Mesenchymal stem cell (in vitro differentiated cells and primary cell): ENCODE results near the gene HMGA1.

Experiments
- DNase-seq: peaks from one replicate; pipeline ENCODE4 v3.0.0-alpha.2; 2013
- H2AFZ ChIP-seq: one replicate; pipeline ENCODE4 v1.6.1; 2013; ENCODE audit warnings: low read depth, mild to moderate bottlenecking, control low read depth, inconsistent platforms, low read length, moderate library complexity
- H2AK5ac ChIP-seq: 2 replicates; pipeline ENCODE4 v1.6.1; 2013; ENCODE audit warnings: low read length, moderate library complexity, mild to moderate bottlenecking, inconsistent platforms; ENCODE audit not compliant: severe bottlenecking
- H2BK120ac ChIP-seq: one replicate; pipeline ENCODE4 v1.6.1; 2013; ENCODE audit warnings: low read depth, mild to moderate bottlenecking, inconsistent platforms, low read length, moderate library complexity
- H2BK12ac ChIP-seq, 2 experiments: one replicate each; pipeline ENCODE4 v1.6.1; 2013; ENCODE audit warnings: inconsistent platforms in 2 of 2, low read length in 2 of 2, mild to moderate bottlenecking in 2 of 2, moderate library complexity in 2 of 2, control low read depth in 1 of 2
- H2BK15ac ChIP-seq: one replicate; pipeline ENCODE4 v1.6.1; 2013; ENCODE audit warnings: mild to moderate bottlenecking, low read depth, inconsistent platforms; ENCODE audit not compliant: poor library complexity, severe bottlenecking
- H2BK5ac ChIP-seq: 2 replicates; pipeline ENCODE4 v1.6.1; 2013; ENCODE audit warnings: low read depth, mild to moderate bottlenecking, low read length, control low read depth, inconsistent platforms; ENCODE audit not compliant: poor library complexity, severe bottlenecking
- H3K14ac ChIP-seq, 2 experiments: one replicate each; pipeline ENCODE4 v1.6.1; 2013; ENCODE audit warnings: inconsistent platforms in 2 of 2, low read length in 2 of 2, control low read depth in 1 of 2, mild to moderate bottlenecking in 1 of 2, moderate library complexity in 1 of 2
- H3K18ac ChIP-seq, 2 experiments: one replicate each; pipeline ENCODE4 v1.6.1; 2013; ENCODE audit warnings: inconsistent platforms in 2 of 2, low read length in 2 of 2, control low read depth in 1 of 2, low read depth in 1 of 2, mild to moderate bottlenecking in 1 of 2
- H3K23ac ChIP-seq, 2 experiments: one replicate each; pipeline ENCODE4 v1.6.1; 2013; ENCODE audit warnings: inconsistent platforms in 2 of 2, low read length in 2 of 2, mild to moderate bottlenecking in 2 of 2, moderate library complexity in 2 of 2, control low read depth in 1 of 2
- H3K27ac ChIP-seq: 2 replicates; pipeline ENCODE4 v1.5.1; 2013; ENCODE audit warnings: mild to moderate bottlenecking, moderate library complexity, low read length, control low read depth, inconsistent platforms; ENCODE audit not compliant: poor library complexity, severe bottlenecking
- H3K27me3 ChIP-seq, 2 experiments: 2 replicates each; pipeline versions ENCODE4 v1.6.1 to v1.7.0; 2013; ENCODE audit warnings: low read length in 2 of 2, mild to moderate bottlenecking in 2 of 2, moderate library complexity in 2 of 2, control low read depth in 1 of 2, inconsistent platforms in 1 of 2; ENCODE audit not compliant: control insufficient read depth in 1 of 2, insufficient read depth in 1 of 2
- H3K36me3 ChIP-seq, 2 experiments: 2 replicates each; pipeline versions ENCODE4 v1.6.1 to v1.7.0; 2013; ENCODE audit warnings: low read length in 2 of 2, control low read depth in 1 of 2, inconsistent platforms in 1 of 2, low read depth in 1 of 2, mild to moderate bottlenecking in 1 of 2; ENCODE audit not compliant: insufficient read depth in 2 of 2, control insufficient read depth in 1 of 2
- H3K4ac ChIP-seq, 2 experiments: one replicate each; pipeline ENCODE4 v1.6.1; 2013; ENCODE audit warnings: inconsistent platforms in 2 of 2, low read length in 2 of 2, mild to moderate bottlenecking in 2 of 2, moderate library complexity in 2 of 2, control low read depth in 1 of 2, low read depth in 1 of 2
- H3K4me1 ChIP-seq: 2 replicates; pipeline ENCODE4 v1.6.1; 2013; ENCODE audit warnings: low read depth, low read length, control low read depth; ENCODE audit not compliant: control insufficient read depth, insufficient read depth
- H3K4me2 ChIP-seq: 2 replicates; pipeline ENCODE4 v1.6.1; 2013; ENCODE audit warnings: low read length, mild to moderate bottlenecking, inconsistent platforms; ENCODE audit not compliant: poor library complexity, severe bottlenecking
- H3K4me3 ChIP-seq, 2 experiments: 2 replicates each; pipeline versions ENCODE4 v1.5.1 to v1.7.0; 2013; ENCODE audit warnings: low read length in 2 of 2, mild to moderate bottlenecking in 2 of 2, control low read depth in 1 of 2, low read depth in 1 of 2; ENCODE audit not compliant: insufficient read depth in 1 of 2
- H3K79me1 ChIP-seq: replicated peaks from 2 replicates; pipeline ENCODE4 v1.6.1; 2013; ENCODE audit warnings: mild to moderate bottlenecking, control low read depth, low read length, inconsistent platforms; ENCODE audit not compliant: poor library complexity, severe bottlenecking
- H3K9ac ChIP-seq: 2 replicates; pipeline ENCODE4 v1.7.0; 2013; ENCODE audit warnings: mild to moderate bottlenecking, low read length, moderate library complexity
- H3K9me3 ChIP-seq: 2 replicates; pipeline ENCODE4 v1.7.0; 2013; ENCODE audit warnings: mild to moderate bottlenecking, low read length; ENCODE audit not compliant: control insufficient read depth
- H4K8ac ChIP-seq: one replicate; pipeline ENCODE4 v1.6.1; 2013; ENCODE audit warnings: inconsistent platforms, mild to moderate bottlenecking, low read length, moderate library complexity
- H4K91ac ChIP-seq: one replicate; pipeline ENCODE4 v1.6.1; 2013; ENCODE audit warnings: mild to moderate bottlenecking, low read length, inconsistent platforms
- WGBS: methylation state at CpG from one replicate; pipeline ENCODE4 v1.1.7; 2013; ENCODE audit warnings: mixed read lengths; 5-methylcytosine and 5-hydroxymethylcytosine counted together

HMGA1 gene

DNA sequence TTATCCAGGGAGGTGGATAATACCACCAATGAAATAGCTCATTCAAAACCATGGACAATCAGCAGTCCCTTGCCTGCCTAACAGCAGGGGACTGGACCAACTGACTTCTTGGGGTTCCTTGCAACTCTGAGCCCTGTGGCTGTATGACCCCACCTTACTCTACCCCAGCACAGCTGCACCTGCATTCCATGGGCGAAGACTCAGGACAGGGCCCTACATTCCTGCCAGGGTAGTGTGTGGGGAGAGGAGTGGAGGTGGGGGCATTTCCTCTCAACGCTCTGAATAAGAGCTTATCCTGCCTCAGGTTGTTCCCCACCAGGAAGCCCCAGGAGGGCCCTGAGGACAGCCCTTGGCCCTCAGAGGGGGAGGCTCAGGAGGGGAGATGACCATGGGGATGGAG is 30.8 kb upstream of the HMGA1 start:
- Histone ChIP-seq H3K27ac (no peak overlapping the region), H3K4ac (no peak overlapping the region), H2BK120ac (no peak overlapping the region), H3K36me3 (no peaks in the 10 kb centered on the region), H3K79me1 (no peaks in the 10 kb centered on the region), H3K9me3 (no peaks in the 10 kb centered on the region), H2AFZ (no peak overlapping the region), H3K18ac (no peak overlapping the region), H3K14ac (no peak overlapping the region), H3K4me2 (no peak overlapping the region), H4K91ac (no peak overlapping the region), H2AK5ac (no peak overlapping the region), H2BK5ac (no peak overlapping the region), H3K4me3 (no peak overlapping the region), H3K27me3 (no peaks in the 10 kb centered on the region), H3K9ac (no peak overlapping the region), H3K23ac (no peak overlapping the region), H2BK15ac (no peak overlapping the region), H4K8ac (no peak overlapping the region), H2BK12ac (no peak overlapping the region), H3K4me1 (peaks cover 10% of the 10 kb centered on the region)
- DNase-seq: no peak
- whole genome bisulfite sequencing: 100% methylated on average over 2 of the region's 2 CpGs

DNA sequence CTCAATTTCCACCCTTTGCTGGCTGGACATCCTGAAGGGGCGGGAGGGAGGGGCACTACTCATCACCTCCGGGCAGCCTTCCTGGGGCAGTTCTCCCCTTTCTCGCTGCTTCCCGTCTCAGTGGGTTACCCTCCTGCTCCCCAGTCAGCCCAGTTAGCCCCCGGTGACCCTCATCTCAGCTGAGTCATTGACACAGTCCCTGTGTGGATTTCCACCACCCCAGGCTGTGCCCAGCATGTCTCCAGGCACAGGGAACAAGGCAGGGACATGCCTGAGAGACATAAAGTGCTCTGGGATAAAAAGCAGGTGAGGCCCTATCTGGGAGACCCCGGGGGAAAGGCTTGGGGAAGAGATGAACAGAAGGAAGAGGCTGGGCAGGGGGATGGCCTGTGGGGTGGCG is 29.9 kb upstream of the HMGA1 start:
- no peak overlapping the region for H2BK12ac ChIP-seq
- WGBS: 80% methylated on average over 7 of the region's 7 CpGs
- H2BK15ac ChIP-seq: peak overlapping the region; percentile 5
- no peak overlapping the region for H4K91ac ChIP-seq
- H3K79me1 ChIP-seq: no peaks in the 10 kb centered on the region
- no peak overlapping the region for H2AK5ac ChIP-seq
- no peak overlapping the region for H4K8ac ChIP-seq
- H3K14ac ChIP-seq: no peak overlapping the region
- no peaks in the 10 kb centered on the region for H3K27me3 ChIP-seq
- no peak for DNase-seq
- no peak overlapping the region for H3K4me2 ChIP-seq
- H2BK5ac ChIP-seq: no peak overlapping the region
- H2BK120ac ChIP-seq: no peak overlapping the region
- no peak overlapping the region for H2AFZ ChIP-seq
- no peaks in the 10 kb centered on the region for H3K36me3 ChIP-seq
- no peak overlapping the region for H3K4me3 ChIP-seq
- no peaks in the 10 kb centered on the region for H3K9me3 ChIP-seq
- no peak overlapping the region for H3K9ac ChIP-seq
- H3K4ac ChIP-seq: no peak overlapping the region
- H3K27ac ChIP-seq: no peak overlapping the region
- H3K18ac ChIP-seq: peak overlapping the region in 1 of 2 experiments; percentile 41
- H3K4me1 ChIP-seq: peaks cover 10% of the 10 kb centered on the region
- no peak overlapping the region for H3K23ac ChIP-seq

DNA sequence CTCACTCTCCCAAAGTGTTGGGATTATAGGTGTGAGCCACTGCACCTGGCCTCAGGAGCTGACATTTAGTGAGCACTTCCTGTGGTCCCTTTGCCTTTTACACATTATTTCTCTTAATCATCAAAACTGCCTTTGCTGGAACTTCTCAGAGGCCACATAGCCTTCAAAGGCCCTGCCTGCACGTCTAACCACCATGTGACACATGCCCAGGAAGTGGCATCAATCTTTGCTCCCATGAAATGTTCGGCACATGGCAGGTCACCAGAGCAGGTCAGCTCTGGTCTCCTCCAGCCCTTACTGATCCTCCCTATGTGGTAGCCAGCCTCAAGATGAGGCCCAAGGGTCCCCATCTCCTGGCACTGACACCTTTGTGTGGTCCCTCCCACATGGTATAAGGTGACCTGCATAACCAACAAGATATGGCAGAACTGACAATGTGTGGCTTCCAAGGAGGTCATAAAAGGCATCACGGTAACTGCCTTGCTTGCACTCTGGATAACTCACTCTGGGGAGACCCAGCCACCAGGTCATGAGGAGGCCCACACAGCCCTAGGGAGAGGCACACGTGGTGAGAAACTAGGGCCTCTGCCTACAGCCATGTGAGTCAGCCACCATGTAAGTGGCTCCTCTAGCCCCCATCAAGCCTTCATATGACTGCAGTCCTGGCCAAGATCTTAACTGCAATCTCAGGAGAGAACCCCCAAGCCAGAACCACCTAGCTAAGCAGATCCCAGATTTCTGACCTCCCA is 28.8 kb upstream of the HMGA1 start:
- DNase-seq: no peak

DNA sequence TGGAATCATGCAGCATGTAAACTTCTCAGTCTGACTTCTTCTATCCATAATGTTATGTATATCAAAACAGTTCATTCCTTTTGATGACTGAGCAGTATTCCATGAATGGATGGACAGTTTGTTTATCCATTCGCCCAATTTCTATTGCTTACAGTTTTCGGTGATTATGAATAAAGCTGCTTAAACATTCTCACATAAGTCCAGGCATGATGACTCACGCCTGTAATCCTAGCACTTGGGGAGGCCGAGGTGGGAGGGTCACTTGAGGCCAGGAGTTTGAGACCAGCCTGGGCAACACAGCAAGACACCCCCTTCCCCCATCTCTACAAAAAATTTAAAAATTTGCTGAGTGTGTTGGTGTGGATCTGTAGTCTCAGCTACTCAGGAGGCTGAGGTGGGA is 22.9 kb upstream of the HMGA1 start:
- no peak overlapping the region for H3K18ac ChIP-seq
- peak; percentile 47 for DNase-seq
- no peaks in the 10 kb centered on the region for H3K27me3 ChIP-seq
- no peaks in the 10 kb centered on the region for H3K79me1 ChIP-seq
- no peaks in the 10 kb centered on the region for H3K9me3 ChIP-seq
- no peak overlapping the region for H2AFZ ChIP-seq
- no peak overlapping the region for H3K4ac ChIP-seq
- H2BK120ac ChIP-seq: no peak overlapping the region
- no peak overlapping the region for H2BK15ac ChIP-seq
- H2BK5ac ChIP-seq: no peak overlapping the region
- no peak overlapping the region for H3K4me3 ChIP-seq
- H3K14ac ChIP-seq: no peak overlapping the region
- no peak overlapping the region for H2AK5ac ChIP-seq
- H2BK12ac ChIP-seq: no peak overlapping the region
- H3K4me2 ChIP-seq: no peak overlapping the region
- H4K91ac ChIP-seq: no peak overlapping the region
- H3K9ac ChIP-seq: no peak overlapping the region
- H3K4me1 ChIP-seq: no peaks in the 10 kb centered on the region
- H3K23ac ChIP-seq: no peak overlapping the region
- no peak overlapping the region for H4K8ac ChIP-seq
- no peak overlapping the region for H3K27ac ChIP-seq
- no peaks in the 10 kb centered on the region for H3K36me3 ChIP-seq
- WGBS: 72% methylated on average over 2 of the region's 4 CpGs

More for the DNA sequence above, 28.8 kb upstream of the HMGA1 start:
- Histone ChIP-seq H4K91ac (no peak overlapping the region), H2BK5ac (no peak overlapping the region), H4K8ac (no peak overlapping the region), H3K9ac (no peak overlapping the region), H3K27ac (no peak overlapping the region), H3K23ac (no peak overlapping the region), H3K36me3 (no peaks in the 10 kb centered on the region), H3K18ac (no peak overlapping the region), H3K79me1 (no peaks in the 10 kb centered on the region), H2BK15ac (no peak overlapping the region), H2BK12ac (no peak overlapping the region), H3K27me3 (no peaks in the 10 kb centered on the region), H3K14ac (peak overlapping the region in 1 of 2 experiments; percentile 35), H3K9me3 (no peaks in the 10 kb centered on the region), H3K4me2 (no peak overlapping the region), H2BK120ac (no peak overlapping the region), H3K4me1 (peaks cover 8% of the 10 kb centered on the region), H3K4ac (no peak overlapping the region), H2AFZ (no peak overlapping the region), H3K4me3 (no peak overlapping the region), H2AK5ac (no peak overlapping the region)
- WGBS: 82% methylated on average over 4 of the region's 4 CpGs
